Retina (tissue), 1 donor: ENCODE data around the gene PWWP2B.

Experiments
- DNase-seq: peaks from one replicate; pipeline ENCODE4 v3.0.0-alpha.2; 2016

PWWP2B gene

GRCh38 chr10:132461103-132461682 is 64.2 kb downstream of the PWWP2B start:
- no peak for DNase-seq

GRCh38 chr10:132461683-132462231 is 64.8 kb downstream of the PWWP2B start:
- DNase-seq, result no peak

GRCh38 chr10:132462463-132463332 is 65.7 kb downstream of the PWWP2B start:
- DNase-seq, result no peak

- DNase-seq, result no peak
Measured at GRCh38 chr10:132463333-132464255, 66.6 kb downstream of the PWWP2B start.

GRCh38 chr10:132464256-132465192 is 67.5 kb downstream of the PWWP2B start:
- DNase-seq, result no peak

GRCh38 chr10:132465193-132465888 is 68.3 kb downstream of the PWWP2B start:
- DNase-seq, result no peak

GRCh38 chr10:132465889-132466519 is 69.0 kb downstream of the PWWP2B start:
- no peak for DNase-seq

- DNase-seq, result no peak
Measured at GRCh38 chr10:132466520-132467463, 69.8 kb downstream of the PWWP2B start.
